DLD1 (cell line): ENCODE measurements around the gene NBEAL2.
"Not testable (repeated sequence)": the region's sequence is repeated elsewhere in the genome, so short reads cannot be mapped to it uniquely, and the experiment has no call there.

Experiments
- in situ Hi-C: cut with HindIII; loops from 2 replicates; pipeline ENCODE4 v1.10.0; 2017; ENCODE audit warnings: low sequenced_read_pairs

The NBEAL2 gene

GRCh38 chr3:46959161-46959511 is 20.3 kb upstream of the NBEAL2 start:
- in situ Hi-C loops, result no loop called here

- in situ Hi-C loops, result no loop called here
Observed at GRCh38 chr3:46960081-46960701, 19.3 kb upstream of the NBEAL2 start.

GRCh38 chr3:46960835-46961234 is 18.6 kb upstream of the NBEAL2 start:
- in situ Hi-C loops, result no loop called here

GRCh38 chr3:46962427-46962826 is 17.0 kb upstream of the NBEAL2 start:
- in situ Hi-C loops, result no loop called here

GRCh38 chr3:46962990-46963389 is 16.5 kb upstream of the NBEAL2 start:
- in situ Hi-C loops, result no loop called here

GRCh38 chr3:46964038-46964590 is 15.4 kb upstream of the NBEAL2 start:
- in situ Hi-C loops, result not testable (repeated sequence)

- in situ Hi-C loops, result no loop called here
Observed at GRCh38 chr3:46965151-46965550, 14.3 kb upstream of the NBEAL2 start.

GRCh38 chr3:46966811-46967210 is 12.7 kb upstream of the NBEAL2 start:
- in situ Hi-C loops, result no loop called here

GRCh38 chr3:46968783-46969428 is 10.6 kb upstream of the NBEAL2 start:
- in situ Hi-C loops, result no loop called here

GRCh38 chr3:46970391-46971091 is 8.9 kb upstream of the NBEAL2 start:
- in situ Hi-C loops, result loop anchor here (5.0 kb wide), 1 partner anchor 38 kb away; no protein-coding TSS in a partner anchor

- in situ Hi-C loops, result loop anchor here (5.0 kb wide), 1 partner anchor 39 kb away; no protein-coding TSS in a partner anchor
Observed at GRCh38 chr3:46971151-46971550, 8.3 kb upstream of the NBEAL2 start.

GRCh38 chr3:46971742-46972141 is 7.7 kb upstream of the NBEAL2 start:
- in situ Hi-C loops, result loop anchor here (5.0 kb wide), 1 partner anchor 39 kb away; no protein-coding TSS in a partner anchor

GRCh38 chr3:46972396-46972795 is 7.1 kb upstream of the NBEAL2 start:
- in situ Hi-C loops, result loop anchor here (5.0 kb wide), 1 partner anchor 40 kb away; no protein-coding TSS in a partner anchor

GRCh38 chr3:46974421-46975171 is 4.9 kb upstream of the NBEAL2 start:
- in situ Hi-C loops, result loop anchor here (5.0 kb wide), 1 partner anchor 42 kb away; no protein-coding TSS in a partner anchor

GRCh38 chr3:46976326-46977190 is 2.9 kb upstream of the NBEAL2 start, which contains the start of gene CCDC12:
Gene CCDC12 (minus strand): TSS chr3:46976745. CDS start chr3:46976732, 13 bp downstream.
- in situ Hi-C loops, result no loop called here

- in situ Hi-C loops, result no loop called here
Observed at GRCh38 chr3:46977811-46978195, 1.7 kb upstream of the NBEAL2 start.

- in situ Hi-C loops, result no loop called here
Observed at GRCh38 chr3:46978381-46978780, 1.1 kb upstream of the NBEAL2 start.

GRCh38 chr3:46979958-46980497 is 562 bp downstream of the NBEAL2 start:
- in situ Hi-C loops, result no loop called here

GRCh38 chr3:46981932-46982471 is 2.5 kb downstream of the NBEAL2 start:
- in situ Hi-C loops, result no loop called here
